ENCODE results near the gene FXYD2. TPM values are rescaled to one million over a fixed set of nuclear protein-coding genes. Genes with fewer than 3 reads are reported as not detected.

FXYD2 gene
- total and polyA plus RNA-seq, 2 of the 8 experiments (the other 6 are each of a cell fraction or from before 2014, with no cell fraction given): 0.89 to 1.1 TPM

DNA sequence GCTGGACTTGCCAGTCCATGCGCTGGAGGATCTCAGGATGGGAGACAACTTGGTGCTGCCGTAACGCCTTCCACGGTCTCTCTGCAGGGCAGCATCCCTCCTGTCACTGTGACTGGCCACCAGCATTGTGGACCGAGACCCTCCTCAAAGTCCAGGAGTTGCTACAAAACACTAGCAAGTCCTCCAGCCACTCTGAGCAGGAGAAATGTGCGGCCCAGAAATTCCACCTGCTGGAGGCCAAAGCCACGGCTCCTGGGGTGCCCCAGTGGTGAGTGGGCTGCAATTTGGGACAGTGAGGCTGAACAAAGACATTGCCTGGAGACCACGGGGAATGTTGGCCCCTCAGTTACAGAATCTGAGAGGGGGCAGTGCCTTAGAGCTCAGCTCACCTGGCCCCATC lies 20.6 kb downstream of the FXYD2 start:
- Histone ChIP-seq H3K4me1 (replicated peaks in 1 of 4; ENCODE audit: control insufficient read depth in 3 of 4, insufficient read depth in 4 of 4, low read length in 3 of 4) (no peaks in the 10 kb centered on the region; a peak in 1 of 7 replicates), H3K36me3 (ENCODE audit: control insufficient read depth in 2 of 4, insufficient read depth in 4 of 4, low read length in 3 of 4) (no peaks in the 10 kb centered on the region), H3K23ac (ENCODE audit: insufficient read length) (no peak overlapping the region), H2BK15ac (ENCODE audit: low read length) (no peak overlapping the region), H4K20me1 (replicated peaks in 1 of 2; ENCODE audit: control insufficient read depth in 1 of 2, insufficient read depth in 2 of 2, low read length in 2 of 2) (peaks cover 0 to 3% of the 10 kb centered on the region in 2 experiments), H3K56ac (replicated peaks; ENCODE audit: insufficient read length, low read depth, low read length) (no peak overlapping the region), H4K91ac (replicated peaks; ENCODE audit: insufficient read length, low read length) (no peak overlapping the region), H3K4me2 (ENCODE audit: insufficient read depth in 1 of 2, low read depth in 2 of 2, low read length in 2 of 2) (no peak overlapping the region), H3K23me2 (ENCODE audit: low read depth, low read length) (no peaks in the 10 kb centered on the region), H3K79me1 (ENCODE audit: low read depth, low read length) (no peaks in the 10 kb centered on the region), H3K9ac (replicated peaks in 1 of 4; ENCODE audit: extremely low read depth in 1 of 4, low read depth in 3 of 4, low read length in 3 of 4) (no peak overlapping the region), H2BK120ac (replicated peaks; ENCODE audit: low read depth, low read length) (no peak overlapping the region), H3K18ac (ENCODE audit: extremely low read depth, low read length) (no peak overlapping the region), H2AFZ (ENCODE audit: low read length) (no peak overlapping the region), H2AK5ac (ENCODE audit: low read depth, low read length) (no peak overlapping the region), H3K9me3 (ENCODE audit: insufficient read depth in 2 of 2, low read depth in 1 of 2, low read length in 1 of 2) (no peaks in the 10 kb centered on the region), H3K79me2 (ENCODE audit: control insufficient read depth in 1 of 2, insufficient read depth in 2 of 2, low read length in 2 of 2) (no peaks in the 10 kb centered on the region), H3K27ac (ENCODE audit: low read depth, low read length) (no peak overlapping the region), H3K4ac (replicated peaks; ENCODE audit: insufficient read length, low read depth, low read length) (no peak overlapping the region), H3K27me3 (replicated peaks in 1 of 4; ENCODE audit: control insufficient read depth in 3 of 4, extremely low read depth in 1 of 4, insufficient read depth in 3 of 4, low read length in 3 of 4) (peaks cover 0 to 7% (median 2%) of the 10 kb centered on the region in 4 experiments; a peak in 4 of 7 replicates), H2BK12ac (ENCODE audit: low read depth, low read length) (no peak overlapping the region), H3K4me3 (ENCODE audit: extremely low read depth in 1 of 4, insufficient read depth in 2 of 4, low read depth in 3 of 4, low read length in 4 of 4) (no peak overlapping the region), H2BK5ac (ENCODE audit: low read depth, low read length) (no peak overlapping the region), H4K5ac (ENCODE audit: insufficient read length, low read depth, low read length) (no peak overlapping the region), H3K14ac (ENCODE audit: insufficient read length) (no peak overlapping the region), H4K8ac (ENCODE audit: extremely low read depth, insufficient read depth, low read length) (no peak overlapping the region), H2BK20ac (ENCODE audit: low read length) (no peak overlapping the region)
- ChIA-PET CTCF (ENCODE audit: partially characterized antibody) (interaction anchor here (1.0 to 7.8 kb wide), 7 partner anchors 15 to 378 kb away, joined by 3 to 163 read pairs (median 4); no protein-coding TSS in a partner anchor), POLR2A (ENCODE audit: partially characterized antibody) (no interaction called here)
- WGBS, 2 experiments (ENCODE audit: extremely low coverage in 1 of 2, insufficient coverage in 1 of 2, insufficient read length in 1 of 2, insufficient replicate concordance in 2 of 2, low coverage in 1 of 2, low lambda C conversion rate in 2 of 2, missing lambda C conversion rate in 1 of 2): 85% methylated on average over 8 of the region's 8 CpGs; no CpG with 5 or more reads in 1 of the 2 experiments
- DNase-seq (ENCODE audit: low read depth in 1 of 2, low spot score in 2 of 2) (no peak), FAIRE-seq (no peak)
- TF ChIP-seq EGR1 (IDR thresholded peaks at IDR 0.05; ENCODE audit: borderline replicate concordance, low read depth, low read length): no peak
- no peak for TF ChIP-seq POLR2A (IDR thresholded peaks at IDR 0.05; ENCODE audit: control extremely low read depth in 1 of 2, low read depth in 2 of 2, low read length in 2 of 2)
- TF ChIP-seq, protein P1, sequence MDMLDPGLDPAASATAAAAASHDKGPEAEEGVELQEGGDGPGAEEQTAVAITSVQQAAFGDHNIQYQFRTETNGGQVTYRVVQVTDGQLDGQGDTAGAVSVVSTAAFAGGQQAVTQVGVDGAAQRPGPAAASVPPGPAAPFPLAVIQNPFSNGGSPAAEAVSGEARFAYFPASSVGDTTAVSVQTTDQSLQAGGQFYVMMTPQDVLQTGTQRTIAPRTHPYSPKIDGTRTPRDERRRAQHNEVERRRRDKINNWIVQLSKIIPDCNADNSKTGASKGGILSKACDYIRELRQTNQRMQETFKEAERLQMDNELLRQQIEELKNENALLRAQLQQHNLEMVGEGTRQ (IDR thresholded peaks at IDR 0.05; ENCODE audit: low read length): no peak
- TF ChIP-seq SRF (IDR thresholded peaks at IDR 0.05; ENCODE audit: low read depth, low read length): no peak
- TF ChIP-seq SIRT6 (IDR thresholded peaks at IDR 0.05; ENCODE audit: low read length): no peak
- no peak for TF ChIP-seq YY1 (IDR thresholded peaks at IDR 0.05; ENCODE audit: low read depth, low read length)
- no peak for TF ChIP-seq SP1 (IDR thresholded peaks at IDR 0.05; ENCODE audit: low read depth, low read length)
- no peak for TF ChIP-seq CBX8 (IDR thresholded peaks at IDR 0.05; ENCODE audit: borderline replicate concordance, low read depth, low read length)
- no peak for TF ChIP-seq JUN (IDR thresholded peaks at IDR 0.05; ENCODE audit: low read depth, low read length)
- no peak for TF ChIP-seq KDM1A (IDR thresholded peaks at IDR 0.05; ENCODE audit: borderline replicate concordance, low read length)
- TF ChIP-seq CHD2 (IDR thresholded peaks at IDR 0.05; ENCODE audit: low read length): no peak
- TF ChIP-seq CBX5 (IDR thresholded peaks at IDR 0.05; ENCODE audit: low read depth, low read length): no peak
- TF ChIP-seq, protein P2, sequence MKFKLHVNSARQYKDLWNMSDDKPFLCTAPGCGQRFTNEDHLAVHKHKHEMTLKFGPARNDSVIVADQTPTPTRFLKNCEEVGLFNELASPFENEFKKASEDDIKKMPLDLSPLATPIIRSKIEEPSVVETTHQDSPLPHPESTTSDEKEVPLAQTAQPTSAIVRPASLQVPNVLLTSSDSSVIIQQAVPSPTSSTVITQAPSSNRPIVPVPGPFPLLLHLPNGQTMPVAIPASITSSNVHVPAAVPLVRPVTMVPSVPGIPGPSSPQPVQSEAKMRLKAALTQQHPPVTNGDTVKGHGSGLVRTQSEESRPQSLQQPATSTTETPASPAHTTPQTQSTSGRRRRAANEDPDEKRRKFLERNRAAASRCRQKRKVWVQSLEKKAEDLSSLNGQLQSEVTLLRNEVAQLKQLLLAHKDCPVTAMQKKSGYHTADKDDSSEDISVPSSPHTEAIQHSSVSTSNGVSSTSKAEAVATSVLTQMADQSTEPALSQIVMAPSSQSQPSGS (IDR thresholded peaks at IDR 0.05; ENCODE audit: low read length): no peak
